ENCODE measurements around the gene PRSS21.

- TF ChIP-seq CTCF (IDR thresholded peaks at IDR 0.05) (no peak), STAT6 (CRISPR knock-in tag; conservative IDR thresholded peaks at IDR 0.05; ENCODE audit: low read depth) (no peak), IRF2 (CRISPR knock-in tag; IDR thresholded peaks at IDR 0.05; ENCODE audit: borderline replicate concordance, low read depth) (no peak), CREM (CRISPR knock-in tag; IDR thresholded peaks at IDR 0.05) (no peak), ATF1 (CRISPR knock-in tag; IDR thresholded peaks at IDR 0.05) (no peak), NFYB (CRISPR knock-in tag; conservative IDR thresholded peaks at IDR 0.05; ENCODE audit: low read depth) (no peak), NR1H2 (CRISPR knock-in tag; IDR thresholded peaks at IDR 0.05) (no peak), IRF1 (CRISPR knock-in tag; IDR thresholded peaks at IDR 0.05) (no peak), ARID4B (CRISPR knock-in tag; IDR thresholded peaks at IDR 0.05; ENCODE audit: borderline replicate concordance) (no peak), ATF3 (CRISPR knock-in tag; conservative IDR thresholded peaks at IDR 0.05) (no peak), USF2 (CRISPR knock-in tag; IDR thresholded peaks at IDR 0.05) (no peak), ZNF263 (CRISPR knock-in tag; IDR thresholded peaks at IDR 0.05; ENCODE audit: low read depth) (no peak), MAX (CRISPR knock-in tag; IDR thresholded peaks at IDR 0.05) (no peak), HMGXB4 (CRISPR knock-in tag; IDR thresholded peaks at IDR 0.05) (no peak)
These were observed 5.2 kb upstream of the PRSS21 start for GRCh38 chr16:2811703-2812471.

Data from WTC11 (cell line).